ENCODE results near the gene TMC5. TPM values are rescaled to one million over a fixed set of nuclear protein-coding genes. Genes with fewer than 3 reads are reported as not detected.

Gene TMC5
- total and polyA plus RNA-seq, 9 donors, result 0.35 to 5.5 (median 0.83) TPM; not detected in 2

GRCh38 chr16:19521471-19522396, 104.1 kb downstream of the TMC5 start, which contains the start of gene GDE1:
Gene GDE1, minus strand, starts transcription at chr16:19522098. Its CDS starts 134 bp downstream, at chr16:19521964.
- Histone ChIP-seq H3K27ac (peak within 1 kb of the TSS; percentile 16 to 78), H3K4me1 (ENCODE audit: insufficient read depth) (peaks cover 13% of the 10 kb centered on the region), H3K4me3 (peak within 1 kb of the TSS; percentile 78), H3K36me3 (no peaks in the 10 kb centered on the region), H3K9me3 (no peaks in the 10 kb centered on the region), H3K27me3 (no peaks in the 10 kb centered on the region)
- WGBS, 3 donors, result 0 to 1% (median 0%) methylated on average over 51 to 62 of the region's 62 CpGs
- peak; percentile 95 to 97 (median 96) for DNase-seq
- intact Hi-C loops (cut with DNase I), result no loop called here
- TF ChIP-seq POLR2A (IDR thresholded peaks at IDR 0.05) (peak; percentile 77), CTCF (IDR thresholded peaks at IDR 0.05) (peak in 1 of 3 donors; percentile 21), EP300 (IDR thresholded peaks at IDR 0.05) (no peak)

GRCh38 chr16:19522397-19522732, 104.7 kb downstream of the TMC5 start:
- H3K36me3 ChIP-seq, result no peaks in the 10 kb centered on the region
- H3K27me3 ChIP-seq, result no peaks in the 10 kb centered on the region
- H3K27ac ChIP-seq, result peak overlapping the region in 1 of 2 donors; percentile 78
- DNase-seq, result no peak
- H3K4me3 ChIP-seq, result no peak overlapping the region
- H3K4me1 ChIP-seq (ENCODE audit: insufficient read depth), result peaks cover 13% of the 10 kb centered on the region
- no peak for TF ChIP-seq CTCF (IDR thresholded peaks at IDR 0.05)
- no peak for TF ChIP-seq EP300 (IDR thresholded peaks at IDR 0.05)
- no peak for TF ChIP-seq POLR2A (IDR thresholded peaks at IDR 0.05)
- no peaks in the 10 kb centered on the region for H3K9me3 ChIP-seq
- intact Hi-C loops (cut with DNase I), result no loop called here
- WGBS, 3 donors, result 24 to 42% (median 26%) methylated on average over 5 of the region's 5 CpGs

- WGBS, 3 donors, result 87 to 90% (median 89%) methylated on average over 2 of the region's 2 CpGs
- no peak for TF ChIP-seq EP300 (IDR thresholded peaks at IDR 0.05)
- no peak for TF ChIP-seq POLR2A (IDR thresholded peaks at IDR 0.05)
- no peak for TF ChIP-seq CTCF (IDR thresholded peaks at IDR 0.05)
- intact Hi-C loops (cut with DNase I), result no loop called here
- no peaks in the 10 kb centered on the region for H3K27me3 ChIP-seq
- H3K4me3 ChIP-seq, result no peak overlapping the region
- H3K27ac ChIP-seq, result no peak overlapping the region
- H3K4me1 ChIP-seq (ENCODE audit: insufficient read depth), result peaks cover 13% of the 10 kb centered on the region
- DNase-seq, result no peak
- no peaks in the 10 kb centered on the region for H3K9me3 ChIP-seq
- H3K36me3 ChIP-seq, result no peaks in the 10 kb centered on the region
Observed at GRCh38 chr16:19522760-19523159, 105.1 kb downstream of the TMC5 start.

- no peak overlapping the region for H3K27ac ChIP-seq
Observed at GRCh38 chr16:19523184-19523558, 105.5 kb downstream of the TMC5 start.

More at GRCh38 chr16:19523184-19523558, 105.5 kb downstream of the TMC5 start:
- Histone ChIP-seq H3K27me3 (no peaks in the 10 kb centered on the region), H3K36me3 (no peaks in the 10 kb centered on the region), H3K4me1 (ENCODE audit: insufficient read depth) (peaks cover 13% of the 10 kb centered on the region), H3K9me3 (no peaks in the 10 kb centered on the region), H3K4me3 (no peak overlapping the region)
- DNase-seq, result peak in 4 of 5 donors; percentile 25 to 54 (median 50)
- TF ChIP-seq POLR2A (IDR thresholded peaks at IDR 0.05) (no peak), CTCF (IDR thresholded peaks at IDR 0.05) (no peak), EP300 (IDR thresholded peaks at IDR 0.05) (no peak)
- intact Hi-C loops (cut with DNase I), result no loop called here
- 69 to 74% (median 70%) methylated on average over 18 of the region's 18 CpGs for WGBS, 3 donors
